ENCODE data around the gene SLC47A2.

Gene SLC47A2

GRCh38 chr17:19741832-19742457 lies 25.6 kb upstream of the SLC47A2 start:
- no peak for DNase-seq (ENCODE audit: low read depth)
- no peak overlapping the region for H3K4me3 ChIP-seq (ENCODE audit: low read depth, low read length)
- TF ChIP-seq, protein P1, sequence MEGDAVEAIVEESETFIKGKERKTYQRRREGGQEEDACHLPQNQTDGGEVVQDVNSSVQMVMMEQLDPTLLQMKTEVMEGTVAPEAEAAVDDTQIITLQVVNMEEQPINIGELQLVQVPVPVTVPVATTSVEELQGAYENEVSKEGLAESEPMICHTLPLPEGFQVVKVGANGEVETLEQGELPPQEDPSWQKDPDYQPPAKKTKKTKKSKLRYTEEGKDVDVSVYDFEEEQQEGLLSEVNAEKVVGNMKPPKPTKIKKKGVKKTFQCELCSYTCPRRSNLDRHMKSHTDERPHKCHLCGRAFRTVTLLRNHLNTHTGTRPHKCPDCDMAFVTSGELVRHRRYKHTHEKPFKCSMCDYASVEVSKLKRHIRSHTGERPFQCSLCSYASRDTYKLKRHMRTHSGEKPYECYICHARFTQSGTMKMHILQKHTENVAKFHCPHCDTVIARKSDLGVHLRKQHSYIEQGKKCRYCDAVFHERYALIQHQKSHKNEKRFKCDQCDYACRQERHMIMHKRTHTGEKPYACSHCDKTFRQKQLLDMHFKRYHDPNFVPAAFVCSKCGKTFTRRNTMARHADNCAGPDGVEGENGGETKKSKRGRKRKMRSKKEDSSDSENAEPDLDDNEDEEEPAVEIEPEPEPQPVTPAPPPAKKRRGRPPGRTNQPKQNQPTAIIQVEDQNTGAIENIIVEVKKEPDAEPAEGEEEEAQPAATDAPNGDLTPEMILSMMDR (IDR thresholded peaks at IDR 0.05; ENCODE audit: control insufficient read depth, extremely low read depth, insufficient read depth), result no peak

DNA sequence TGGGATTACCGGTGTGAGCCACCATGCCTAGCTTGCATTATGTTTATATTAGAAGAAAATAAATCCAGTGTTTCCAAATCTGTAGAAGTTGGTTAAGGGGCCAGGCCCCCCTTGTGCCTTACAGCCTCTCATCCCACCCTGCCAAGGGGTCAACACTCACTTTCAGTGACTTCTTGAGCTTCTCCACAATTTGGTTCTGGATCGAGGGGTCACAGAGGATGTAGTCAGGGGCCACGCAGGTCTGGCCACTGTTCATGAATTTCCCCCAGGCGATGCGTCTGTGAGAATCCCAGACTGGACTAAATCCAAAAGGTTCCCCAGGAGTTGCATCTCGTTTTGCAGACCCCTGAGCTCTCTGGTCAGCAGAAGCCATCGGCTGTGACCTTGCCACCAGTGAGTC lies 24.5 kb upstream of the SLC47A2 start:
- TF ChIP-seq, protein P1 (IDR thresholded peaks at IDR 0.05; ENCODE audit: control insufficient read depth, extremely low read depth, insufficient read depth), result no peak
- DNase-seq (ENCODE audit: low read depth), result no peak
- no peak overlapping the region for H3K4me3 ChIP-seq (ENCODE audit: low read depth, low read length)

GRCh38 chr17:19739241-19740201 lies 23.1 kb upstream of the SLC47A2 start:
- TF ChIP-seq, protein P1 (IDR thresholded peaks at IDR 0.05; ENCODE audit: control insufficient read depth, extremely low read depth, insufficient read depth), result no peak
- no peak for DNase-seq (ENCODE audit: low read depth)
- H3K4me3 ChIP-seq (ENCODE audit: low read depth, low read length), result no peak overlapping the region

GRCh38 chr17:19738757-19739156 lies 22.4 kb upstream of the SLC47A2 start:
- H3K4me3 ChIP-seq (ENCODE audit: low read depth, low read length), result no peak overlapping the region
- TF ChIP-seq, protein P1 (IDR thresholded peaks at IDR 0.05; ENCODE audit: control insufficient read depth, extremely low read depth, insufficient read depth), result no peak
- no peak for DNase-seq (ENCODE audit: low read depth)

DNA sequence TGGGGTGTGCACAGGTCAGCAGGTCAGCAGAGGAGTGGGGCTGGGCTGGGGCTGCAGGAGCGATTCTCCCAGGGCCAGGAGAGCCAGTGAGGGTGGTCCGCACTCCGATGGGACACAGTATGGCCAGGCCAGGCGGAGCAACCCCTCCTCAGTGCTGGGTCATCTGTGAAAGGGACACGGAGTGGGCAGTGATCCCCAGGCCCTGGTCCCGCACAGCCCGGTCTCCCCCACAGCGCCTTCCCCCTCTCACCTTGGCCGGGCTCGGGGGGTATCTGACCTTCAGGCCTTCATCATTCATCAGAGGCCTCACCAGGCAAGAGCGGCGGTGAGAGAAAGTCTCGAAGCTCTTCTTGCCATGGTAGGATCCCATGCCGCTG lies 21.7 kb upstream of the SLC47A2 start:
- no peak for DNase-seq (ENCODE audit: low read depth)
- TF ChIP-seq, protein P1 (IDR thresholded peaks at IDR 0.05; ENCODE audit: control insufficient read depth, extremely low read depth, insufficient read depth), result no peak
- H3K4me3 ChIP-seq (ENCODE audit: low read depth, low read length), result no peak overlapping the region

DNA sequence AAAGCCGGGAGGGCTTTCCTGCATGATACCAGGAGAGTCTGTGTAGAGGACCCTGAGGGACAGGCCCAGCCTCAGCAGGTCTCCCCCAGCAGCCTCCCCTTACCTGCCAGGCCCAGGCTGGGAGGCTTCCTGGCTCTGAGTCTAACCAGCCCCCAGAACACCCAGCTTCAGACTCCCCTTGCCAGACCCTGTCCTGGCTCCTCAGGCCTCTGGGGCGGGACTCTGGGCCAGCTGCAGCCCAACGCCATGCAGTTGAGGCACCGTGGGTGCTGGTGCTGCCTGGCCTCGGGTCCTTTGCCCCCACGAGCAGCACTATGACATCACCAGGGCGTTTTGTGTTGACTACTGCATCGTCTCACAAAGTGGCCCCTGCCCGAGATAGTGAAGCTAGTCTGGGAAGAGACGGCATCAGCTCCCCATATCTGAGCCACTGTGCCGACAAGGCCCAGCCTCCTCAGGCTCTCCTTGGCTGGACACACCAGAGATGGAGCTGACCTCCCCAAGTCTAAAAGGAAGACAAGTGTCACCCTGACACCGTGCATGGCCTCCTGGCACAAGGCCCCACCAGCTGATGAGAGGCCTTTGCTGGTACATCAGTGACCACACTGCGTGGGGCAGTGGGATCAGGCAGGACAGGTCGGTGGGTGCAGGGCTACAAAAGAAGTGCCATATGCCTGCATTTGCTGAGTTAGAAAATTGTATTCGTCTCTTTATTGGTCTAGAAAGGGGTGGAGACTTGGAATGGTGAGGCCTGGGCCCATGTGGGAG lies 21.1 kb upstream of the SLC47A2 start:
- TF ChIP-seq, protein P1 (IDR thresholded peaks at IDR 0.05; ENCODE audit: control insufficient read depth, extremely low read depth, insufficient read depth), result no peak
- no peak for DNase-seq (ENCODE audit: low read depth)
- no peak overlapping the region for H3K4me3 ChIP-seq (ENCODE audit: low read depth, low read length)
